Body of pancreas (tissue), 4 donors: ENCODE data around the gene ARRB2.

ENCODE experiments used
- CTCF ChIP-seq, 7 experiments: fragments of 450-650 bp in 4 of 7; fragments of 200-600 bp in 3 of 7; sonication (generic) in 3 of 7; IDR thresholded peaks; one replicate each; pipeline ENCODE4 v1.5.1; 2016 to 2019; ENCODE audit warnings: antibody characterized with exemption in 7 of 7
- POLR2A ChIP-seq, 3 donors: fragments of 450-650 bp; IDR thresholded peaks; one replicate each; pipeline ENCODE4 v1.6.1; 2016; ENCODE audit warnings: antibody characterized with exemption in 3 of 3, mild to moderate bottlenecking in 2 of 3

- TF ChIP-seq CTCF (IDR thresholded peaks at IDR 0.05) (no peak), POLR2A (IDR thresholded peaks at IDR 0.05) (no peak)
Observed at GRCh38 chr17:4743216-4743615, 32.8 kb downstream of the ARRB2 start.
